ENCODE measurements around the gene TANC1.

Gene TANC1

GRCh38 chr2:159160954-159161353 lies 192.5 kb downstream of the TANC1 start:
- DNase-seq (ENCODE audit: low read depth): no peak

GRCh38 chr2:159163930-159164329 lies 195.5 kb downstream of the TANC1 start:
- DNase-seq (ENCODE audit: low read depth): no peak

GRCh38 chr2:159164457-159164911 lies 196.0 kb downstream of the TANC1 start:
- no peak for DNase-seq (ENCODE audit: low read depth)

GRCh38 chr2:159165048-159165447 lies 196.6 kb downstream of the TANC1 start:
- no peak for DNase-seq (ENCODE audit: low read depth)

GRCh38 chr2:159168707-159169106 lies 200.3 kb downstream of the TANC1 start:
- DNase-seq (ENCODE audit: low read depth): no peak

- DNase-seq (ENCODE audit: low read depth): no peak
Observed at GRCh38 chr2:159169187-159169586, 200.7 kb downstream of the TANC1 start.

GRCh38 chr2:159172403-159172802 lies 204.0 kb downstream of the TANC1 start:
- no peak for DNase-seq (ENCODE audit: low read depth)

GRCh38 chr2:159174759-159175158 lies 206.3 kb downstream of the TANC1 start:
- DNase-seq (ENCODE audit: low read depth): no peak

GRCh38 chr2:159175182-159175581 lies 206.7 kb downstream of the TANC1 start:
- DNase-seq (ENCODE audit: low read depth): no peak

- no peak for DNase-seq (ENCODE audit: low read depth)
Observed at GRCh38 chr2:159175927-159176326, 207.5 kb downstream of the TANC1 start.

GRCh38 chr2:159176555-159176954 lies 208.1 kb downstream of the TANC1 start:
- no peak for DNase-seq (ENCODE audit: low read depth)

GRCh38 chr2:159177357-159177756 lies 208.9 kb downstream of the TANC1 start:
- no peak for DNase-seq (ENCODE audit: low read depth)

- DNase-seq (ENCODE audit: low read depth): no peak
Observed at GRCh38 chr2:159177957-159178356, 209.5 kb downstream of the TANC1 start.

- no peak for DNase-seq (ENCODE audit: low read depth)
Observed at GRCh38 chr2:159179096-159179495, 210.7 kb downstream of the TANC1 start.

GRCh38 chr2:159179696-159180095 lies 211.3 kb downstream of the TANC1 start:
- DNase-seq (ENCODE audit: low read depth): no peak

GRCh38 chr2:159183346-159183745 lies 214.9 kb downstream of the TANC1 start:
- no peak for DNase-seq (ENCODE audit: low read depth)

GRCh38 chr2:159185401-159186130 lies 217.1 kb downstream of the TANC1 start:
- DNase-seq (ENCODE audit: low read depth): no peak

- DNase-seq (ENCODE audit: low read depth): no peak
Observed at GRCh38 chr2:159186462-159186861, 218.0 kb downstream of the TANC1 start.

GRCh38 chr2:159187106-159187505 lies 218.7 kb downstream of the TANC1 start:
- DNase-seq (ENCODE audit: low read depth): no peak

- no peak for DNase-seq (ENCODE audit: low read depth)
Observed at GRCh38 chr2:159188449-159188848, 220.0 kb downstream of the TANC1 start.

GRCh38 chr2:159192371-159192918 lies 224.0 kb downstream of the TANC1 start:
- DNase-seq (ENCODE audit: low read depth): no peak

- DNase-seq (ENCODE audit: low read depth): no peak
Observed at GRCh38 chr2:159193791-159194190, 225.4 kb downstream of the TANC1 start.

- DNase-seq (ENCODE audit: low read depth): no peak
Observed at GRCh38 chr2:159194241-159194640, 225.8 kb downstream of the TANC1 start.

GRCh38 chr2:159195697-159196096 lies 227.3 kb downstream of the TANC1 start:
- no peak for DNase-seq (ENCODE audit: low read depth)

Measured in T follicular helper cell (primary cell).